T-helper 2 cell treated with Interferon-gamma antibody and Interleukin-4, amounts not matched to agents 5 μg/mL and 100 μg/mL, for 36 hours (primary cell): Measurements from ENCODE around the gene SLX1A.
"Not testable (repeated sequence)": the region's sequence is repeated elsewhere in the genome, so short reads cannot be mapped to it uniquely, and the experiment has no call there.

Experiments used
- DNase-seq: peaks from one replicate; pipeline ENCODE4 v3.0.0; 2021; ENCODE audit warnings: low spot score
- H3K27ac Mint-ChIP-seq: one replicate; pipeline ENCODE4 v1.8.0; 2021; ENCODE audit warnings: mild to moderate bottlenecking, mixed read lengths
- H3K27me3 Mint-ChIP-seq: one replicate; pipeline ENCODE4 v1.8.0; 2021; ENCODE audit warnings: low read depth, mixed read lengths
- H3K36me3 Mint-ChIP-seq: one replicate; pipeline ENCODE4 v1.8.0; 2021; ENCODE audit warnings: low read depth, mixed read lengths
- H3K4me1 Mint-ChIP-seq: one replicate; pipeline ENCODE4 v1.8.0; 2021; ENCODE audit warnings: low read depth, mixed read lengths
- H3K4me3 Mint-ChIP-seq: one replicate; pipeline ENCODE4 v1.8.0; 2022; ENCODE audit warnings: mild to moderate bottlenecking, moderate library complexity, mixed read lengths
- H3K9me3 Mint-ChIP-seq: one replicate; pipeline ENCODE4 v1.8.0; 2021; ENCODE audit warnings: mixed read lengths

Gene SLX1A

GRCh38 chr16:30193615-30194014 lies at the start of gene SLX1A, which contains the start of gene BOLA2B:
Gene SLX1A, plus strand, starts transcription at chr16:30193875. Its CDS starts 210 bp downstream, at chr16:30194085.
Gene BOLA2B, minus strand, starts transcription at chr16:30193666. Its CDS starts 71 bp downstream, at chr16:30193595.
- H3K4me3 Mint-ChIP-seq, DNase-seq, H3K4me1 Mint-ChIP-seq, H3K9me3 Mint-ChIP-seq, H3K27me3 Mint-ChIP-seq, H3K36me3 Mint-ChIP-seq, H3K27ac Mint-ChIP-seq: not testable (repeated sequence)

GRCh38 chr16:30144017-30144416 lies 49.7 kb upstream of the SLX1A start:
- no peaks in the 10 kb centered on the region for H3K27me3 Mint-ChIP-seq
- no peak overlapping the region for H3K4me3 Mint-ChIP-seq
- peaks cover 2% of the 10 kb centered on the region for H3K36me3 Mint-ChIP-seq
- peaks cover 7% of the 10 kb centered on the region for H3K9me3 Mint-ChIP-seq
- no peak overlapping the region for H3K27ac Mint-ChIP-seq
- DNase-seq = no peak
- peaks cover 15% of the 10 kb centered on the region for H3K4me1 Mint-ChIP-seq

- no peak for DNase-seq
- Mint-ChIP-seq H3K9me3 (peaks cover 14% of the 10 kb centered on the region), H3K27ac (no peak overlapping the region), H3K27me3 (no peaks in the 10 kb centered on the region), H3K36me3 (peaks cover 6% of the 10 kb centered on the region), H3K4me3 (no peak overlapping the region), H3K4me1 (peaks cover 12% of the 10 kb centered on the region)
Observed at GRCh38 chr16:30144917-30145316, 48.8 kb upstream of the SLX1A start.

GRCh38 chr16:30145657-30146056 lies 48.0 kb upstream of the SLX1A start:
- Mint-ChIP-seq H3K4me1 (peaks cover 11% of the 10 kb centered on the region), H3K4me3 (no peak overlapping the region), H3K9me3 (peaks cover 14% of the 10 kb centered on the region), H3K27ac (no peak overlapping the region), H3K36me3 (peaks cover 6% of the 10 kb centered on the region), H3K27me3 (no peaks in the 10 kb centered on the region)
- DNase-seq = no peak

- Mint-ChIP-seq H3K4me3 (no peak overlapping the region), H3K27ac (no peak overlapping the region), H3K27me3 (no peaks in the 10 kb centered on the region), H3K4me1 (peaks cover 7% of the 10 kb centered on the region), H3K36me3 (peaks cover 9% of the 10 kb centered on the region), H3K9me3 (peaks cover 14% of the 10 kb centered on the region)
- no peak for DNase-seq
Observed at GRCh38 chr16:30147843-30148510, 45.7 kb upstream of the SLX1A start.

GRCh38 chr16:30149250-30149930 lies 44.3 kb upstream of the SLX1A start:
- H3K9me3 Mint-ChIP-seq = peaks cover 14% of the 10 kb centered on the region
- H3K4me3 Mint-ChIP-seq = no peak overlapping the region
- DNase-seq = no peak
- peaks cover 9% of the 10 kb centered on the region for H3K36me3 Mint-ChIP-seq
- no peak overlapping the region for H3K27ac Mint-ChIP-seq
- no peaks in the 10 kb centered on the region for H3K27me3 Mint-ChIP-seq
- peaks cover 2% of the 10 kb centered on the region for H3K4me1 Mint-ChIP-seq

- DNase-seq = no peak
- no peak overlapping the region for H3K27ac Mint-ChIP-seq
- H3K27me3 Mint-ChIP-seq = no peaks in the 10 kb centered on the region
- peaks cover 2% of the 10 kb centered on the region for H3K4me1 Mint-ChIP-seq
- peaks cover 9% of the 10 kb centered on the region for H3K36me3 Mint-ChIP-seq
- no peak overlapping the region for H3K4me3 Mint-ChIP-seq
- peaks cover 14% of the 10 kb centered on the region for H3K9me3 Mint-ChIP-seq
Observed at GRCh38 chr16:30151091-30151490, 42.6 kb upstream of the SLX1A start.

GRCh38 chr16:30152517-30152916 lies 41.2 kb upstream of the SLX1A start:
- DNase-seq = no peak
- peaks cover 14% of the 10 kb centered on the region for H3K9me3 Mint-ChIP-seq
- H3K4me1 Mint-ChIP-seq = peaks cover 2% of the 10 kb centered on the region
- peaks cover 9% of the 10 kb centered on the region for H3K36me3 Mint-ChIP-seq
- no peak overlapping the region for H3K4me3 Mint-ChIP-seq
- no peak overlapping the region for H3K27ac Mint-ChIP-seq
- H3K27me3 Mint-ChIP-seq = no peaks in the 10 kb centered on the region

- Mint-ChIP-seq H3K27ac (no peak overlapping the region), H3K4me3 (no peak overlapping the region), H3K9me3 (no peaks in the 10 kb centered on the region), H3K36me3 (peaks cover 3% of the 10 kb centered on the region), H3K27me3 (no peaks in the 10 kb centered on the region), H3K4me1 (peaks cover 2% of the 10 kb centered on the region)
- no peak for DNase-seq
Observed at GRCh38 chr16:30155188-30155587, 38.5 kb upstream of the SLX1A start.

GRCh38 chr16:30157214-30157613 lies 36.5 kb upstream of the SLX1A start:
- H3K36me3 Mint-ChIP-seq = no peaks in the 10 kb centered on the region
- no peak overlapping the region for H3K27ac Mint-ChIP-seq
- DNase-seq = no peak
- H3K4me1 Mint-ChIP-seq = peaks cover 2% of the 10 kb centered on the region
- H3K27me3 Mint-ChIP-seq = no peaks in the 10 kb centered on the region
- no peaks in the 10 kb centered on the region for H3K9me3 Mint-ChIP-seq
- no peak overlapping the region for H3K4me3 Mint-ChIP-seq

- H3K9me3 Mint-ChIP-seq = no peaks in the 10 kb centered on the region
- no peak overlapping the region for H3K4me3 Mint-ChIP-seq
- no peaks in the 10 kb centered on the region for H3K27me3 Mint-ChIP-seq
- peaks cover 33% of the 10 kb centered on the region for H3K4me1 Mint-ChIP-seq
- H3K36me3 Mint-ChIP-seq = no peaks in the 10 kb centered on the region
- no peak for DNase-seq
- no peak overlapping the region for H3K27ac Mint-ChIP-seq
Observed at GRCh38 chr16:30163538-30163937, 30.1 kb upstream of the SLX1A start.

GRCh38 chr16:30166202-30166902 lies 27.3 kb upstream of the SLX1A start:
- Mint-ChIP-seq H3K27ac (peak overlapping the region; percentile 62), H3K36me3 (no peaks in the 10 kb centered on the region), H3K9me3 (no peaks in the 10 kb centered on the region), H3K27me3 (no peaks in the 10 kb centered on the region), H3K4me1 (peaks cover 31% of the 10 kb centered on the region), H3K4me3 (peak overlapping the region; percentile 54)
- DNase-seq = no peak

GRCh38 chr16:30168746-30169145 lies 24.9 kb upstream of the SLX1A start:
- H3K27me3 Mint-ChIP-seq, H3K27ac Mint-ChIP-seq, H3K36me3 Mint-ChIP-seq, DNase-seq, H3K9me3 Mint-ChIP-seq, H3K4me3 Mint-ChIP-seq: not testable (repeated sequence)
- peaks cover 27% of the 10 kb centered on the region for H3K4me1 Mint-ChIP-seq

GRCh38 chr16:30169416-30169815 lies 24.3 kb upstream of the SLX1A start:
- not testable (repeated sequence) for H3K27me3 Mint-ChIP-seq, H3K4me3 Mint-ChIP-seq, H3K36me3 Mint-ChIP-seq, H3K9me3 Mint-ChIP-seq, DNase-seq, H3K27ac Mint-ChIP-seq
- H3K4me1 Mint-ChIP-seq = peaks cover 26% of the 10 kb centered on the region
